Sigmoid colon (tissue), 7 donors: ENCODE measurements around the gene PRKCG. TPM values are rescaled to one million over a fixed set of nuclear protein-coding genes. Genes with fewer than 3 reads are reported as not detected.
"Not testable (repeated sequence)": the region's sequence is repeated elsewhere in the genome, so short reads cannot be mapped to it uniquely, and the experiment has no call there.

ENCODE experiments used
- DNase-seq: peaks from one replicate; pipeline ENCODE4 v3.0.0-alpha.2; 2019
- H3K27ac ChIP-seq, 4 donors: fragments of 200-600 bp; sonication (generic); one replicate each; pipeline ENCODE4 v1.5.1; 2016 to 2019; ENCODE audit warnings: mild to moderate bottlenecking in 1 of 4
- H3K27me3 ChIP-seq, 3 donors: fragments of 200-600 bp; sonication (generic); one replicate each; pipeline ENCODE4 v1.5.1; 2019; ENCODE audit warnings: mild to moderate bottlenecking in 1 of 3
- H3K36me3 ChIP-seq, 4 donors: fragments of 200-600 bp; sonication (generic); one replicate each; pipeline ENCODE4 v1.5.1; 2016 to 2019
- H3K4me1 ChIP-seq, 4 donors: fragments of 200-600 bp; sonication (generic); one replicate each; pipeline ENCODE4 v1.5.1; 2017 to 2019
- H3K4me3 ChIP-seq, 4 donors: fragments of 200-600 bp; sonication (generic); one replicate each; pipeline ENCODE4 v1.5.1; 2017 to 2019; ENCODE audit warnings: mild to moderate bottlenecking in 2 of 4, moderate library complexity in 1 of 4
- H3K9me3 ChIP-seq, 4 donors: fragments of 200-600 bp in 3 of 4; sonication (generic) in 3 of 4; one replicate each; pipeline versions ENCODE4 v1.5.1 to v1.6.1; 2013 to 2019
- CTCF ChIP-seq, 4 experiments: fragments of 450-650 bp in 3 of 4; fragments of 200-600 bp in 1 of 4; IDR thresholded peaks; one replicate each; pipeline ENCODE4 v1.5.1; 2016 to 2019; ENCODE audit warnings: antibody characterized with exemption in 4 of 4, mild to moderate bottlenecking in 3 of 4, moderate library complexity in 2 of 4
- EP300 ChIP-seq, 4 donors: sonication (generic); formaldehyde crosslinking; IDR thresholded peaks; one replicate each; pipeline ENCODE4 v1.6.1; 2017; ENCODE audit warnings: antibody characterized with exemption in 4 of 4
- POLR2A ChIP-seq, 2 donors: fragments of 450-650 bp; IDR thresholded peaks; one replicate each; pipeline ENCODE4 v1.6.1; 2016; ENCODE audit warnings: antibody characterized with exemption in 2 of 2, mild to moderate bottlenecking in 2 of 2, moderate library complexity in 2 of 2
- POLR2AphosphoS5 ChIP-seq, 4 donors: sonication (generic); formaldehyde crosslinking; IDR thresholded peaks; one replicate each; pipeline ENCODE4 v1.6.1; 2017; ENCODE audit warnings: antibody characterized with exemption in 4 of 4
- WGBS, 2 donors: extraction: QIAGEN DNeasy Blood & Tissue Kit; methylation state at CpG; one replicate each; pipeline ENCODE4 v1.1.7; 2013; 5-methylcytosine and 5-hydroxymethylcytosine counted together
- intact Hi-C: fragments of 100-400 bp; cut with DNase I; formaldehyde crosslinking; loops from one replicate; pipeline ENCODE4 v1.15.1; 2023
- polyA plus RNA-seq, 3 donors: library from polyadenylated mRNA; stranded (reverse); fragments of 200-250 nt; gene quantifications; one replicate each; pipeline ENCODE4 v1.2.3, GENCODE V29; 2013
- total RNA-seq, 4 donors: library from RNA; depleted of rRNA; stranded (reverse); fragments of >200 nt; gene quantifications; one replicate each; pipeline ENCODE4 v1.1.0, GENCODE V29; 2016
- donor health status: healthy with polysubstance abuse.
- donor health status: Bipolar disorder and iron deficiency.
- donor health status: healthy.

Gene PRKCG
- not detected for total RNA-seq
- under 1 TPM in 2 of 3 donors, not detected in 1; under 0.01 to 0.34 TPM for polyA plus RNA-seq

GRCh38 chr19:53881482-53882390, at the start of gene PRKCG:
PRKCG (plus strand) TSS chr19:53882197; CDS start chr19:53882495, 298 bp downstream.
- H3K36me3 ChIP-seq = no peaks in the 10 kb centered on the region
- WGBS, 2 donors = 2% methylated on average over 49 of the region's 49 CpGs
- no peaks in the 10 kb centered on the region for H3K9me3 ChIP-seq
- H3K4me1 ChIP-seq = peaks cover 0 to 40% (median 34%) of the 10 kb centered on the region in 4 donors
- intact Hi-C loops = loop anchor here (5.0 kb wide), 1 partner anchor 96 kb away; no protein-coding TSS in a partner anchor
- TF ChIP-seq EP300 (IDR thresholded peaks at IDR 0.05) (no peak), CTCF (IDR thresholded peaks at IDR 0.05) (peak in 3 of 4 experiments; percentile 25 to 52 (median 49)), POLR2A (IDR thresholded peaks at IDR 0.05) (no peak)
- H3K4me3 ChIP-seq = peak within 1 kb of the TSS in 3 of 4 donors; percentile 16 to 36 (median 33)
- H3K27ac ChIP-seq = no peak within 1 kb of the TSS
- H3K27me3 ChIP-seq = peaks cover 26 to 68% (median 34%) of the 10 kb centered on the region in 3 donors
- no peak for DNase-seq

- 9 to 12% methylated on average over 10 of the region's 13 CpGs for WGBS, 2 donors
- DNase-seq, H3K9me3 ChIP-seq, intact Hi-C loops, H3K4me1 ChIP-seq, H3K27ac ChIP-seq, H3K36me3 ChIP-seq, H3K4me3 ChIP-seq: not testable (repeated sequence)
- peaks cover 0 to 45% (median 6%) of the 10 kb centered on the region in 3 donors for H3K27me3 ChIP-seq
These were observed 49.1 kb upstream of the PRKCG start for GRCh38 chr19:53832861-53833260.

GRCh38 chr19:53838446-53838845, 43.6 kb upstream of the PRKCG start:
- H3K27ac ChIP-seq, H3K4me1 ChIP-seq, intact Hi-C loops, H3K36me3 ChIP-seq, H3K4me3 ChIP-seq, DNase-seq, H3K9me3 ChIP-seq: not testable (repeated sequence)
- peaks cover 0 to 23% (median 0%) of the 10 kb centered on the region in 3 donors for H3K27me3 ChIP-seq
- WGBS, 2 donors = 74 to 84% methylated on average over 5 of the region's 5 CpGs

- intact Hi-C loops = loop anchor here (5.0 kb wide), 1 partner anchor 262 kb away; the partner anchor contains the start of genes NDUFA3 and OSCAR
- DNase-seq = not testable (repeated sequence)
These were observed 41.8 kb upstream of the PRKCG start for GRCh38 chr19:53840241-53840640.

GRCh38 chr19:53840914-53841313, 41.1 kb upstream of the PRKCG start:
- WGBS, 2 donors = 78 to 90% methylated on average over 4 of the region's 4 CpGs

More at GRCh38 chr19:53840241-53840640, 41.8 kb upstream of the PRKCG start:
- WGBS, 2 donors = 91 to 95% methylated on average over 12 of the region's 12 CpGs
- not testable (repeated sequence) for H3K9me3 ChIP-seq, H3K27ac ChIP-seq, H3K36me3 ChIP-seq, H3K4me3 ChIP-seq, H3K4me1 ChIP-seq
- H3K27me3 ChIP-seq = peaks cover 0 to 17% (median 0%) of the 10 kb centered on the region in 3 donors

GRCh38 chr19:53844849-53845246, 37.1 kb upstream of the PRKCG start:
- H3K4me1 ChIP-seq = peaks cover 0 to 8% (median 3%) of the 10 kb centered on the region in 4 donors
- H3K27ac ChIP-seq = no peak overlapping the region
- H3K4me3 ChIP-seq = no peak overlapping the region
- TF ChIP-seq POLR2AphosphoS5 (IDR thresholded peaks at IDR 0.05) = no peak
- TF ChIP-seq POLR2A (IDR thresholded peaks at IDR 0.05) = no peak
- no peak for TF ChIP-seq CTCF (IDR thresholded peaks at IDR 0.05)
- no peak for TF ChIP-seq EP300 (IDR thresholded peaks at IDR 0.05)
- H3K27me3 ChIP-seq = peaks cover 0 to 17% (median 0%) of the 10 kb centered on the region in 3 donors
- WGBS, 2 donors = 78 to 82% methylated on average over 9 of the region's 9 CpGs
- intact Hi-C loops = loop anchor here (5.0 kb wide), 1 partner anchor 257 kb away; the partner anchor contains the start of genes NDUFA3 and OSCAR
- DNase-seq = no peak
- H3K9me3 ChIP-seq = no peaks in the 10 kb centered on the region
- no peaks in the 10 kb centered on the region for H3K36me3 ChIP-seq

More at GRCh38 chr19:53840914-53841313, 41.1 kb upstream of the PRKCG start:
- not testable (repeated sequence) for H3K36me3 ChIP-seq, H3K9me3 ChIP-seq, H3K4me3 ChIP-seq, H3K4me1 ChIP-seq, DNase-seq, H3K27ac ChIP-seq
- peaks cover 0 to 17% (median 0%) of the 10 kb centered on the region in 3 donors for H3K27me3 ChIP-seq
- intact Hi-C loops = loop anchor here (5.0 kb wide), 1 partner anchor 261 kb away; the partner anchor contains the start of genes NDUFA3 and OSCAR
